Mucosa of descending colon (tissue), 3 donors: Measurements from ENCODE around the gene MCF2L. TPM values are rescaled to one million over a fixed set of nuclear protein-coding genes. Genes with fewer than 3 reads are reported as not detected.

Source experiments
- ATAC-seq: fragments of 200-7000 bp; cut with Tn5 transposase; one replicate; pipeline ENCODE4 v1.9.1; 2020; ENCODE audit warnings: mild to moderate bottlenecking, moderate library complexity
- DNase-seq, 3 donors: peaks; one replicate each; pipeline ENCODE4 v3.0.0-alpha.2; 2020
- H3K36me3 ChIP-seq: fragments of 200-600 bp; one replicate; pipeline ENCODE4 v1.8.0; 2021; ENCODE audit warnings: low read depth, mild to moderate bottlenecking
- H3K4me1 ChIP-seq: fragments of 200-600 bp; one replicate; pipeline ENCODE4 v1.8.0; 2021; ENCODE audit warnings: low read depth, mild to moderate bottlenecking
- H3K4me3 ChIP-seq: fragments of 200-600 bp; one replicate; pipeline ENCODE4 v1.8.0; 2021; ENCODE audit warnings: mild to moderate bottlenecking
- H3K9me3 ChIP-seq: fragments of 200-600 bp; one replicate; pipeline ENCODE4 v1.8.0; 2021; ENCODE audit warnings: mild to moderate bottlenecking
- intact Hi-C, 2 donors: fragments of 100-400 bp; cut with DNase I in 1 of 2; cut with micrococcal nuclease in 1 of 2; formaldehyde crosslinking; loops; one replicate each; pipeline versions ENCODE4 v1.11.0 to v1.11.1; 2022; cut with DNase I, micrococcal nuclease
- total RNA-seq, 3 donors: library from RNA; stranded (reverse); fragmentation: NEBNext Ultra II Directional in 2 of 3; extraction: Animal tissue kit (Norgen Biotek cat#: 25700) in 2 of 3; gene quantifications; one replicate each; pipeline versions ENCODE4 v1.2.1 to v1.2.4, GENCODE V29; 2021 to 2023
- TF ChIP-seq, protein P1 (sequence below): fragments of 200-600 bp; IDR thresholded peaks from one replicate; pipeline ENCODE4 v1.8.0; 2022; ENCODE audit warnings: antibody characterized with exemption, mild to moderate bottlenecking
- donor health status: DM: no; HTN: no; CAD: no; lungs with moderate emphysema.
- donor health status: DM: no; HTN: no; CAD: no.
- donor health status: DM: no; HTN: yes; CAD: no.

MCF2L gene
- total RNA-seq, 3 donors from 2014 or later: 53.9 to 109 (median 95.4) TPM

GRCh38 chr13:113066746-113067145 is 97.7 kb downstream of the MCF2L start:
- H3K4me3 ChIP-seq: no peak overlapping the region
- DNase-seq (peak in 1 of 3 donors; percentile 26), ATAC-seq (no peak)
- TF ChIP-seq, protein P1, sequence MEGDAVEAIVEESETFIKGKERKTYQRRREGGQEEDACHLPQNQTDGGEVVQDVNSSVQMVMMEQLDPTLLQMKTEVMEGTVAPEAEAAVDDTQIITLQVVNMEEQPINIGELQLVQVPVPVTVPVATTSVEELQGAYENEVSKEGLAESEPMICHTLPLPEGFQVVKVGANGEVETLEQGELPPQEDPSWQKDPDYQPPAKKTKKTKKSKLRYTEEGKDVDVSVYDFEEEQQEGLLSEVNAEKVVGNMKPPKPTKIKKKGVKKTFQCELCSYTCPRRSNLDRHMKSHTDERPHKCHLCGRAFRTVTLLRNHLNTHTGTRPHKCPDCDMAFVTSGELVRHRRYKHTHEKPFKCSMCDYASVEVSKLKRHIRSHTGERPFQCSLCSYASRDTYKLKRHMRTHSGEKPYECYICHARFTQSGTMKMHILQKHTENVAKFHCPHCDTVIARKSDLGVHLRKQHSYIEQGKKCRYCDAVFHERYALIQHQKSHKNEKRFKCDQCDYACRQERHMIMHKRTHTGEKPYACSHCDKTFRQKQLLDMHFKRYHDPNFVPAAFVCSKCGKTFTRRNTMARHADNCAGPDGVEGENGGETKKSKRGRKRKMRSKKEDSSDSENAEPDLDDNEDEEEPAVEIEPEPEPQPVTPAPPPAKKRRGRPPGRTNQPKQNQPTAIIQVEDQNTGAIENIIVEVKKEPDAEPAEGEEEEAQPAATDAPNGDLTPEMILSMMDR: no peak
- no peaks in the 10 kb centered on the region for H3K36me3 ChIP-seq
- intact Hi-C loops: no loop called here
- H3K9me3 ChIP-seq: no peaks in the 10 kb centered on the region
- H3K4me1 ChIP-seq: no peaks in the 10 kb centered on the region

DNA sequence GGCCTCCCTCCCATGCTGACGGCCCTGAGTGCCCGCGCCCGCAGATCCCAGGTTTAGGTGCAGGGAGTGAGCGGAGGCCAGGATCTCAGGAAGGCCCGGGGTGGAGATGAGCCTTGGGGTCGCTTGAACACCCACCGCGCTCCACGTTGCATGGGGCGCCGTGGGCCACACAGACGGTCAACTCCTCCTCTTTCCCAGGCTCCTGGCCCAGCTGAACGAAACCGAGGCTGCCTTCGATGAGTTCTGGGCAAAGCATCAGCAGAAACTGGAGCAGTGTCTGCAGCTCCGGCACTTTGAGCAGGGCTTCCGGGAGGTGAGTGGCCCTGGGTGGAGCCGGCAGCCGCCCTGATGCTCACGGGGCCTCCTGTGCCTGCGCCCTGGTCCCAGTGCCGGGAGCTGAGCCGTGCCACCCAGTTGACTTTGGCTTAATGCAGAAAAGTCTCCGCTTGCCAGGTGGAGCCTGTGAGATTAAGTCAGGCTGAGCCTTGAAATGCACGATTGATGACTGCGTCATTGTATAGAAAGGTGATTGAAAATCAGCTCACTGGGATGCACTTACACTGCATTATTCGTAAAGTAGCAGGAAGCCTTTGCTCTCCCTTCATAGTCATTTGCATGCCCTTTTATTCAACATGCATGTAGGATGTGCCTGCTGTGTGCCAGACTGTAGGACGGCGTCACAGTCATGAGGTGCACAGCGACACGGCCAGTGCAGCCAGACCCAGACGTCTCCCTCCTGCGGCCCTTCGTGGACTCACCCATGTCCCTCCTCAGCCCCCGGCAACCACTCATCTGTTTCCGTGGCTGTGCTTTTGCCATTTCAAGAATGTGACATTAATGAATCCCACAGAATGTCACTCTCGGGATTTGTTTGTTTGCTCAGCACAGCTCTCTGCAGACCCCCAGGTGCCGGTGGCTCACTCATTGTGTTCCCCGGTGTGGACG is 101.1 kb downstream of the MCF2L start:
- H3K9me3 ChIP-seq: no peaks in the 10 kb centered on the region
- intact Hi-C loops: no loop called here
- ATAC-seq: no peak

GRCh38 chr13:113070855-113071254 is 101.8 kb downstream of the MCF2L start:
- no peak for ATAC-seq
- TF ChIP-seq, protein P1: no peak

More for the DNA sequence above, 101.1 kb downstream of the MCF2L start:
- peak in 1 of 3 donors; percentile 39 for DNase-seq
- TF ChIP-seq, protein P1: no peak
- Histone ChIP-seq H3K36me3 (no peaks in the 10 kb centered on the region), H3K4me1 (no peaks in the 10 kb centered on the region), H3K4me3 (no peak overlapping the region)

DNA sequence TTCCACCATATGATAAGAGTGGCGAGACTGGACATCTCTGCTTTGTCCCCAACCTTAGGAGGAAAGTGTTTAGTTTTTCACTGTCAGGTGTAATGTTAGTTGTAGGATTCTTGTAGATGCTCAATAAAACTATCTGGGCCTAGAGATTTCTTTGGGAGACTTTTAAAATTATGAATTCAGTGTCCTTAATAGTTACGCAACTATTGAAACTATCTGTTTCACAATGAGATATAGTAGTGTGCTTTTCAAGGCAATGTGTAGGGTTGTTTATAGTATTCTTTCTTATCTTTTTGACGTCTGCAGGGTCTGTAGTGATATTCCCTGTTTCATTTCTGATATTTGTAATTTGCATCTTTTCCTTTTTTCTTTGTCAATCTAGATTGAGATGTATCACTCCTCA is 103.4 kb downstream of the MCF2L start:
- Histone ChIP-seq H3K9me3 (no peaks in the 10 kb centered on the region), H3K4me1 (no peaks in the 10 kb centered on the region), H3K4me3 (no peak overlapping the region), H3K36me3 (no peaks in the 10 kb centered on the region)
- intact Hi-C loops: no loop called here
- TF ChIP-seq, protein P1: no peak
- ATAC-seq (no peak), DNase-seq (no peak)

More at GRCh38 chr13:113070855-113071254, 101.8 kb downstream of the MCF2L start:
- no peak for DNase-seq
- Histone ChIP-seq H3K9me3 (no peaks in the 10 kb centered on the region), H3K4me3 (no peak overlapping the region), H3K36me3 (no peaks in the 10 kb centered on the region), H3K4me1 (no peaks in the 10 kb centered on the region)
- intact Hi-C loops: no loop called here

DNA sequence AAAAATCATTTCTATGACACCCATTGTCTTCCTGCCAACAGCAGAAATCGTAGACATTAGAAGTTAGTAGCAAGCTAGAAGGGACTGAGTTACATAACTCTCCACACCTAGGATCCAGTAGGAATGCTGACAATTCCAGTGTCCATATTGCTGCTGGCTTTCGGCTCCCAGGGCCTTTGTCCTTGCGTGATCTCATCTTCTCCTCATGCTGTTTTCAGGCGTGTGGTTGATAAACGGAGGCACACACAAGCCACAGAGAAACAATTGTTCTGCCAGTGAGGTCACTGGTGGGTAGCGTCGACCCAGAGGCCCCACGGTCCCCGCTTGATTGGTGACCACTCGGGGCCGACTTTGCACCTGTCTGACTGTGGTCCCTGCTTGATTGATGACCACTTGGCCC is 104.9 kb downstream of the MCF2L start:
- TF ChIP-seq, protein P1: no peak
- Histone ChIP-seq H3K4me1 (no peaks in the 10 kb centered on the region), H3K36me3 (no peaks in the 10 kb centered on the region), H3K4me3 (no peak overlapping the region), H3K9me3 (no peaks in the 10 kb centered on the region)
- peak in 1 of 3 donors; percentile 18 for DNase-seq
- intact Hi-C loops: no loop called here
- ATAC-seq: no peak
